HepG2 (cell line): ENCODE results near the gene ECEL1. TPM values are rescaled to one million over a fixed set of nuclear protein-coding genes. Genes with fewer than 3 reads are reported as not detected.

Experiments
- ATAC-seq: fragments of 200-7000 bp; cut with Tn5 transposase; 3 replicates; pipeline ENCODE4 v1.9.1; 2020; ENCODE audit warnings: mild to moderate bottlenecking, moderate library complexity
- BruUV-seq: library from RNA; stranded (reverse); fragments of 400-500 nt; replicated peaks from 2 replicates; lab custom pipeline; 2021; lab: Mats Ljungman, UMichigan
- CTCF ChIA-PET: fragments of 300-600 bp; formaldehyde crosslinking; extraction: SDS; loops from one replicate; lab custom pipeline; 2021; ENCODE audit warnings: low total read pairs, inconsistent platforms, low intra/inter-chr PET ratio; lab: Yijun Ruan, JAX
- POLR2A ChIA-PET: fragments of 350-600 bp; sonication (Branson Sonifier 250); formaldehyde crosslinking; loops from one replicate; lab custom pipeline; 2020; ENCODE audit warnings: antibody characterized with exemption, inconsistent platforms; lab: Yijun Ruan, JAX
- DNase-seq: peaks from one replicate; pipeline ENCODE4 v3.0.0-alpha.2; 2015; ENCODE audit warnings: low spot score
- FAIRE-seq: peaks from 3 replicates; lab custom pipeline; 2011; peaks lifted over from hg19 to GRCh38; lab: Jason Lieb, UNC
- H2AFZ ChIP-seq: one replicate; pipeline ENCODE4 v1.6.1; 2011; ENCODE audit warnings: low read length, inconsistent platforms
- H3K27ac ChIP-seq: fragments of 300-600 bp; 3 replicates; pipeline ENCODE4 v1.8.0; 2011; ENCODE audit warnings: mixed run types, mild to moderate bottlenecking, mixed read lengths, low read length, inconsistent platforms; ENCODE audit not compliant: insufficient read depth; ENCODE audit errors: extremely low read length
- H3K27me3 ChIP-seq, 2 experiments: fragments of 200-600 bp in 1 of 2; 2 replicates in 1 of 2; 3 replicates in 1 of 2; pipeline versions ENCODE4 v1.6.0 to v1.8.0; 2011; ENCODE audit warnings: low read length in 2 of 2, mild to moderate bottlenecking in 2 of 2, moderate library complexity in 2 of 2, inconsistent platforms in 1 of 2; ENCODE audit not compliant: insufficient read depth in 2 of 2, control insufficient read depth in 1 of 2
- H3K36me3 ChIP-seq, 2 experiments: fragments of 200-600 bp in 1 of 2; replicated peaks in 1 of 2; 2 replicates in 1 of 2; 3 replicates in 1 of 2; pipeline versions ENCODE4 v1.5.1 to v1.8.0; 2011; ENCODE audit warnings: low read length in 2 of 2, inconsistent platforms in 1 of 2; ENCODE audit not compliant: insufficient read depth in 2 of 2, control insufficient read depth in 1 of 2
- H3K4me1 ChIP-seq: 2 replicates; pipeline ENCODE4 v1.5.1; 2012; ENCODE audit warnings: low read length, inconsistent platforms; ENCODE audit not compliant: insufficient read depth
- H3K4me2 ChIP-seq: 2 replicates; pipeline ENCODE4 v1.6.0; 2011; ENCODE audit warnings: low read depth, low read length, inconsistent platforms
- H3K4me3 ChIP-seq, 3 experiments: fragments of 200-600 bp in 1 of 3; sonication (generic), shearing (Covaris generic) in 1 of 3; replicated peaks in 1 of 3; 2 replicates each; pipeline ENCODE4 v1.5.1; 2011 to 2016; ENCODE audit warnings: low read length in 3 of 3, inconsistent platforms in 2 of 3, low read depth in 2 of 3, mild to moderate bottlenecking in 2 of 3, control low read depth in 1 of 3, mixed read lengths in 1 of 3; ENCODE audit not compliant: insufficient read depth in 1 of 3
- H3K79me2 ChIP-seq: one replicate; pipeline ENCODE4 v1.6.1; 2011; ENCODE audit warnings: low read length, inconsistent platforms; ENCODE audit not compliant: insufficient read depth
- H3K9ac ChIP-seq: 2 replicates; pipeline ENCODE4 v1.6.0; 2011; ENCODE audit warnings: mild to moderate bottlenecking, low read depth, low read length, inconsistent platforms; ENCODE audit not compliant: insufficient read depth
- H3K9me3 ChIP-seq: 2 replicates; pipeline ENCODE4 v1.5.1; 2012; ENCODE audit warnings: mild to moderate bottlenecking, low read length
- H4K20me1 ChIP-seq: 2 replicates; pipeline ENCODE4 v1.6.0; 2011; ENCODE audit warnings: inconsistent platforms, mild to moderate bottlenecking, low read length, moderate library complexity; ENCODE audit not compliant: insufficient read depth
- AGO1 ChIP-seq: fragments of 200-400 bp; formaldehyde crosslinking; IDR thresholded peaks from 2 replicates; pipeline ENCODE4 v1.6.1; 2017; ENCODE audit warnings: mild to moderate bottlenecking, low read depth, low read length, moderate library complexity; ENCODE audit not compliant: poor library complexity, severe bottlenecking
- BRF2 ChIP-seq: sonication (generic); formaldehyde crosslinking; IDR thresholded peaks from 2 replicates; pipeline ENCODE4 v1.8.1; 2022; ENCODE audit warnings: mild to moderate bottlenecking, missing genetic modification reagents
- CTCF ChIP-seq: sonication (generic); formaldehyde crosslinking; IDR thresholded peaks from 2 replicates; pipeline ENCODE4 v1.5.0; 2020; ENCODE audit warnings: mild to moderate bottlenecking, missing genetic modification reagents, moderate library complexity
- ELF1 ChIP-seq: sonication (generic); formaldehyde crosslinking; IDR thresholded peaks from 2 replicates; pipeline ENCODE4 v1.4.0; 2020; ENCODE audit warnings: missing genetic modification reagents
- GABPB1 ChIP-seq: IDR thresholded peaks from 2 replicates; pipeline ENCODE4 v1.6.1; 2016; ENCODE audit warnings: mild to moderate bottlenecking, missing genetic modification reagents, moderate library complexity, missing compliant biosample characterization
- KMT2A ChIP-seq: sonication (generic); formaldehyde crosslinking; IDR thresholded peaks from 2 replicates; pipeline ENCODE4 v1.4.0; 2020; ENCODE audit warnings: missing genetic modification reagents
- SKI ChIP-seq: fragments of 450-650 bp; IDR thresholded peaks from one replicate; pipeline ENCODE4 v1.6.1; 2018; ENCODE audit warnings: mild to moderate bottlenecking; ENCODE audit not compliant: partially characterized antibody
- ZBTB3 ChIP-seq: sonication (generic); formaldehyde crosslinking; IDR thresholded peaks from 2 replicates; pipeline ENCODE4 v1.4.0; 2020; ENCODE audit warnings: low read depth, mild to moderate bottlenecking, moderate library complexity, missing genetic modification reagents, borderline replicate concordance
- ZFP91 ChIP-seq: sonication (generic); formaldehyde crosslinking; IDR thresholded peaks from 2 replicates; pipeline ENCODE4 v1.9.0; 2022; ENCODE audit warnings: missing genetic modification reagents, mild to moderate bottlenecking, borderline replicate concordance
- ZFX ChIP-seq: sonication (generic); formaldehyde crosslinking; IDR thresholded peaks from 2 replicates; pipeline ENCODE4 v1.4.0; 2020; ENCODE audit warnings: mild to moderate bottlenecking, low read depth, missing genetic modification reagents, moderate library complexity
- ZNF639 ChIP-seq: conservative IDR thresholded peaks from 2 replicates; pipeline ENCODE4 v1.6.1; 2018; ENCODE audit warnings: missing genetic modification reagents
- ZNF687 ChIP-seq: sonication (generic); formaldehyde crosslinking; IDR thresholded peaks from 2 replicates; pipeline ENCODE4 v1.5.1; 2020; ENCODE audit warnings: mild to moderate bottlenecking, missing genetic modification reagents, moderate library complexity
- ZNF737 ChIP-seq: sonication (generic); formaldehyde crosslinking; IDR thresholded peaks from 2 replicates; pipeline ENCODE4 v1.5.0; 2020; ENCODE audit warnings: missing genetic modification reagents, mild to moderate bottlenecking, borderline replicate concordance
- WGBS: methylation state at CpG from one replicate; pipeline ENCODE4 v1.1.6; 2017; ENCODE audit warnings: low lambda C conversion rate; 5-methylcytosine and 5-hydroxymethylcytosine counted together
- in situ Hi-C: cut with HindIII; loops from 2 replicates; pipeline ENCODE4 v1.10.0; 2017; ENCODE audit warnings: low pct_unique_long_range_greater_than_20kb; ENCODE audit not compliant: extremely low pct_ligation_motif_present
- intact Hi-C: fragments of 100-400 bp; cut with micrococcal nuclease; formaldehyde crosslinking; loops from one replicate; pipeline ENCODE4 v1.10.0; 2022; ENCODE audit not compliant: unreplicated experiment
- polyA plus RNA-seq, 8 experiments: library from polyadenylated mRNA; depleted of rRNA in 3 of 8; stranded (reverse) in 7 of 8; unstranded in 1 of 8; fragments of >200 nt; fragmentation: Illumina TruSeq in 4 of 8; extraction: Trizol in 4 of 8; gene quantifications; 2 replicates each; pipeline versions ENCODE4 v1.2.1 to v1.2.3, GENCODE V29; 2011 to 2016; ENCODE audit warnings: low read depth in 4 of 8, missing spikeins in 1 of 8, mixed read lengths in 1 of 8; ENCODE audit not compliant: insufficient read depth in 1 of 8
- total RNA-seq, 5 experiments: library from RNA; depleted of rRNA; stranded (reverse); fragments of >200 nt; fragmentation: Illumina TruSeq; extraction: Trizol; gene quantifications; 2 replicates each; pipeline ENCODE4 v1.2.3, GENCODE V29; 2016; ENCODE audit warnings: low read depth in 1 of 5

Gene ECEL1
- total and polyA plus RNA-seq, 2 of the 13 experiments (the other 11 are each of a cell fraction or from before 2014, with no cell fraction given), result not detected

GRCh38 chr2:232449964-232450363 is 37.7 kb downstream of the ECEL1 start:
- Histone ChIP-seq H3K9ac (no peak overlapping the region), H3K4me3 (no peak overlapping the region), H3K79me2 (no peaks in the 10 kb centered on the region), H3K27ac (no peak overlapping the region), H3K4me2 (no peak overlapping the region; the same call in 1 of the 2 replicates), H3K9me3 (no peaks in the 10 kb centered on the region), H3K4me1 (peaks cover 12% of the 10 kb centered on the region), H3K36me3 (no peaks in the 10 kb centered on the region), H2AFZ (no peak overlapping the region), H4K20me1 (no peaks in the 10 kb centered on the region; the same call in 1 of the 2 replicates), H3K27me3 (peaks cover 9 to 37% of the 10 kb centered on the region in 2 experiments; a peak in 4 of 5 replicates)
- DNase-seq (no peak), ATAC-seq (peak; percentile 63), FAIRE-seq (no peak)
- WGBS, result 58% methylated on average over 8 of the region's 12 CpGs
- intact Hi-C loops, result loop anchor here (5.0 kb wide), 1 partner anchor 72 kb away; the partner anchor contains the start of gene PRSS56
- no TSS peak for BruUV-seq
- ChIA-PET POLR2A (no interaction called here), CTCF (no interaction called here)
- in situ Hi-C loops, result no loop called here
- TF ChIP-seq ZFX, result peak; percentile 34; the same call in 1 of the 2 replicates
- no peak for TF ChIP-seq KMT2A (CRISPR knock-in tag)
- peak; percentile 33; the same call in 1 of the 2 replicates for TF ChIP-seq ZFP91 (CRISPR knock-in tag)
- TF ChIP-seq ZNF737 (CRISPR knock-in tag), result no peak
- peak; percentile 50; the same call in 1 of the 2 replicates for TF ChIP-seq ZNF687 (CRISPR knock-in tag)
- TF ChIP-seq SKI, result no peak
- peak; percentile 49; the same call in 1 of the 2 replicates for TF ChIP-seq ELF1
- TF ChIP-seq CTCF (CRISPR knock-in tag), result peak; percentile 31
- TF ChIP-seq AGO1, result no peak
- no peak for TF ChIP-seq BRF2
- TF ChIP-seq ZNF639 (CRISPR knock-in tag), result no peak
- peak; percentile 60 for TF ChIP-seq GABPB1
- no peak for TF ChIP-seq ZBTB3
